Thoracic aorta (tissue), 2 donors: ENCODE measurements around the gene JAKMIP2. TPM values are rescaled to one million over a fixed set of nuclear protein-coding genes. Genes with fewer than 3 reads are reported as not detected.

Experiments
- ATAC-seq: fragments of 150-250 bp; one replicate; pipeline ENCODE4 v1.8.0; 2017; ENCODE audit warnings: low read depth; ENCODE audit not compliant: insufficient number of reproducible peaks, low FRiP score
- DNase-seq: peaks from one replicate; pipeline ENCODE4 v3.0.0-alpha.2; 2020; ENCODE audit warnings: low spot score
- H3K27ac ChIP-seq, 2 donors: fragments of 200-600 bp; sonication (generic); 1 replicate in 1 of 2; 2 replicates in 1 of 2; pipeline ENCODE4 v1.5.1; 2016; ENCODE audit warnings: mild to moderate bottlenecking in 2 of 2, moderate library complexity in 2 of 2
- H3K27me3 ChIP-seq: fragments of 200-600 bp; sonication (generic); replicated peaks from 2 replicates; pipeline ENCODE4 v1.6.0; 2016; ENCODE audit warnings: mild to moderate bottlenecking; ENCODE audit not compliant: insufficient read depth
- H3K36me3 ChIP-seq: fragments of 200-600 bp; sonication (generic); one replicate; pipeline ENCODE4 v1.5.1; 2016
- H3K4me1 ChIP-seq, 2 donors: fragments of 200-600 bp; sonication (generic); 1 replicate in 1 of 2; 2 replicates in 1 of 2; pipeline versions ENCODE4 v1.5.1 to v1.6.0; 2016; ENCODE audit warnings: low read depth in 2 of 2, mild to moderate bottlenecking in 1 of 2; ENCODE audit not compliant: control insufficient read depth in 1 of 2
- H3K4me3 ChIP-seq: fragments of 200-600 bp; sonication (generic); 2 replicates; pipeline ENCODE4 v1.5.1; 2016; ENCODE audit warnings: mild to moderate bottlenecking
- H3K9me3 ChIP-seq: fragments of 200-600 bp; sonication (generic); 2 replicates; pipeline ENCODE4 v1.5.1; 2016
- total RNA-seq, 2 donors: library from RNA; depleted of rRNA; stranded (reverse); fragments of >200 nt; gene quantifications; one replicate each; pipeline versions ENCODE4 v1.1.0 to v1.2.3, GENCODE V29; 2016
- TF ChIP-seq, protein P1 (sequence below): fragments of 200-600 bp; sonication (generic); IDR thresholded peaks from one replicate; pipeline ENCODE4 v1.5.1; 2019; ENCODE audit warnings: antibody characterized with exemption

JAKMIP2 gene
- total RNA-seq, 2 donors from 2014 or later = 0.49 to 1.6 TPM

DNA sequence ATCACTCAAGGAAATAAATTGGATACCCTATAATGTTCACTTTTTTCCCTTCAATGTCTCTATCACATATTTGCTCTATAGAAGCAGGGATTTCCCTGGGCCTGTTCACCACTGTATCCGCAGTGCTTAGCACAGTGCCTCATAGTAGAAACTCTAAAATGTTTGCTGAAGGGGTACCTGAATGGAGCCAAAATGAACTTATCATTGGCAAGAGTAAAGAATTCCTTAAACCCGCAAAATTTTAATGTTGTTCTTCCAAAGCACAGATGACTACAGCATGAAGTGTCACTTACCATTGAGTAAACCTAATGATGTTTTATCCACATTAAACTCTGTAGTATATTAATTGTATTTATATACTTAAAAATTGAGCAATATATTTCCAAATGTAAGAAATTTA, 96.1 kb downstream of the JAKMIP2 start:
- no peaks in the 10 kb centered on the region for H3K27me3 ChIP-seq
- H3K4me1 ChIP-seq = peaks cover 0 to 16% of the 10 kb centered on the region in 2 donors
- no peaks in the 10 kb centered on the region for H3K36me3 ChIP-seq
- TF ChIP-seq, protein P1, sequence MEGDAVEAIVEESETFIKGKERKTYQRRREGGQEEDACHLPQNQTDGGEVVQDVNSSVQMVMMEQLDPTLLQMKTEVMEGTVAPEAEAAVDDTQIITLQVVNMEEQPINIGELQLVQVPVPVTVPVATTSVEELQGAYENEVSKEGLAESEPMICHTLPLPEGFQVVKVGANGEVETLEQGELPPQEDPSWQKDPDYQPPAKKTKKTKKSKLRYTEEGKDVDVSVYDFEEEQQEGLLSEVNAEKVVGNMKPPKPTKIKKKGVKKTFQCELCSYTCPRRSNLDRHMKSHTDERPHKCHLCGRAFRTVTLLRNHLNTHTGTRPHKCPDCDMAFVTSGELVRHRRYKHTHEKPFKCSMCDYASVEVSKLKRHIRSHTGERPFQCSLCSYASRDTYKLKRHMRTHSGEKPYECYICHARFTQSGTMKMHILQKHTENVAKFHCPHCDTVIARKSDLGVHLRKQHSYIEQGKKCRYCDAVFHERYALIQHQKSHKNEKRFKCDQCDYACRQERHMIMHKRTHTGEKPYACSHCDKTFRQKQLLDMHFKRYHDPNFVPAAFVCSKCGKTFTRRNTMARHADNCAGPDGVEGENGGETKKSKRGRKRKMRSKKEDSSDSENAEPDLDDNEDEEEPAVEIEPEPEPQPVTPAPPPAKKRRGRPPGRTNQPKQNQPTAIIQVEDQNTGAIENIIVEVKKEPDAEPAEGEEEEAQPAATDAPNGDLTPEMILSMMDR = no peak
- no peak overlapping the region for H3K27ac ChIP-seq
- DNase-seq (no peak), ATAC-seq (no peak)
- no peaks in the 10 kb centered on the region for H3K9me3 ChIP-seq
- no peak overlapping the region for H3K4me3 ChIP-seq

DNA sequence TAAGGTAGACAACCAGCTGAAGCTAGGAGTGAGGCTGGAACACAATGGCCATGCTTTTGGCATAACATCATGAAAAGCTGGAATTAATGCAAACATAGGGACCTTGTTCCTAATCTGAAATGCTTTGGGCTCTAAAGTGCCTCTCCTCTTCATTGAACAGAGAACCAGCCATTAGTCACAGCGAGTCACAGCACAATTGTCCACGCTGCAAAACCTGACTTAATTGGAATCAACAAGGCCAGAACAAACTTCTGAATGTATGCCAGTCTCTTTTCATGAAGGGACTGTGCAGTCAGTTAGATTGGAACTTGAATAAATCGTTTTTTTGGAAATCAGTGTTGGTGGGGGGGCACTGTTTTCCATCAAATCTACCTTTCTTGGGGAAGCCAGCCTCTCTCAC, 96.5 kb downstream of the JAKMIP2 start:
- no peak overlapping the region for H3K4me3 ChIP-seq
- no peak for ATAC-seq
- H3K9me3 ChIP-seq = no peaks in the 10 kb centered on the region
- no peak for DNase-seq
- no peaks in the 10 kb centered on the region for H3K27me3 ChIP-seq
- no peak overlapping the region for H3K27ac ChIP-seq
- TF ChIP-seq, protein P1 = no peak
- H3K36me3 ChIP-seq = no peaks in the 10 kb centered on the region
- H3K4me1 ChIP-seq = peaks cover 0 to 12% of the 10 kb centered on the region in 2 donors

DNA sequence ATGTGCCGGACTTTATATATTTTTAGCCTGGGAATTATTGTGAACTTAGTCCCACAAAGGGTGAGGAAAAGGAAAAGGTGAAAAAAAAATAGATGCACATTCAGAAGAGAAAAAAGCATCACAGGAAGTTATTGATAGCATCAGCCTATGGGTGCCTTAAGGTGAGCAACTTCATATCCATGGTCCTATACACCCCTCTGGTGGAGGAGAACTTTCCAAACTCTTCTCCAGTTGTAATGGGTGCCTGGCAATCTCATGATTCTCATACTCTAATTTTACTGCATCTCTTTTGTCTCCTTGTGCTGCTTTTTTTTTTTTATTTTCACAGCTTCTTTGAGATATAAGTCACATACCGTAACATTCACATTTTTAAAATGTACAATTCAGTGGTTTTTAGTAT, 107.4 kb downstream of the JAKMIP2 start:
- no peak for DNase-seq
- Histone ChIP-seq H3K27ac (no peak overlapping the region), H3K4me3 (no peak overlapping the region), H3K27me3 (no peaks in the 10 kb centered on the region), H3K4me1 (no peaks in the 10 kb centered on the region), H3K36me3 (no peaks in the 10 kb centered on the region), H3K9me3 (no peaks in the 10 kb centered on the region)
- TF ChIP-seq, protein P1 = no peak
- ATAC-seq = no peak

DNA sequence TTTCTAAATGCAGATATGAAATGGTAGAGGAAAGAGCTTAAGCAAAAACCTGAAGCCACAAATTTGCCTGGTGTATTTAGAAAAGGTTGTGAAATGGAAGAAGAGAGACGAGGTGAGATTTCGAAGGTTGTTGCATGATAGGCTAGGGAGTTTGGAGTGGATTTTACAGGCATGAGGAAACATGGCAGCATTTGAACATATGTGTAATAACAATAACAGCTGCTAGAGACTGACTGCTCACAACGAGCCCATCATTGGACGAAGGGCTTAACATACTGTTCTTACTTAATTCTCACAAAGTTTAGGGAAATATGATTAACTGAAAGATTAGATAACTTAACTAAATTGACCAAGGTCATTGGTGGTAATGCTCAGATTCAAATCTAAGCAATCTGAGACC, 108.1 kb downstream of the JAKMIP2 start:
- Histone ChIP-seq H3K4me1 (peaks cover 0 to 6% of the 10 kb centered on the region in 2 donors), H3K9me3 (no peaks in the 10 kb centered on the region), H3K27me3 (no peaks in the 10 kb centered on the region), H3K27ac (no peak overlapping the region), H3K36me3 (no peaks in the 10 kb centered on the region), H3K4me3 (no peak overlapping the region)
- TF ChIP-seq, protein P1 = no peak
- no peak for ATAC-seq
- DNase-seq = no peak

DNA sequence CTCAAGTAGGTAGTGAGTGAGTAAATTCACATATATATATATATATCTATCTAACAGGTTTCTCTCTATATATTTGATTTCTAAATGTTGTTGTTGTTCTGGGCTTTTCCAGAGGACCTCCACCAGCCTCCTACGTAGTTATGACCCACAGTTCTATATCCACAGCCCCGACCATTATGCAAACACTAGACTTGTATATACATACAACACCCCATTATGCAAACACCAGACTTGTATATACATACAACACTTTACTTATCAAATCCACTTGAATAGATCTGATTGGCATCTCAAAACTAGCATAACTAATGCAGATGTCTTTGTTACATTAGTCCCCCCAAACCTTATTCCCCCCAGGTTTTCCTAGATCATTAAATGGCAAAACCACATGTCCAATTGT, 108.7 kb downstream of the JAKMIP2 start:
- TF ChIP-seq, protein P1 = no peak

More for the DNA sequence above, 108.7 kb downstream of the JAKMIP2 start:
- Histone ChIP-seq H3K4me1 (peaks cover 0 to 12% of the 10 kb centered on the region in 2 donors), H3K36me3 (no peaks in the 10 kb centered on the region), H3K4me3 (no peak overlapping the region), H3K9me3 (no peaks in the 10 kb centered on the region), H3K27me3 (no peaks in the 10 kb centered on the region), H3K27ac (no peak overlapping the region)
- ATAC-seq = no peak
- no peak for DNase-seq
